Measurements from ENCODE around the gene COMMD3. TPM values are rescaled to one million over a fixed set of nuclear protein-coding genes. Genes with fewer than 3 reads are reported as not detected.
A peak's percentile ranks its signal among the peaks of the same experiment; 100 is the strongest.

The COMMD3 gene
- total RNA-seq, 1 experiment from 2014 or later = 2.4 TPM

- peaks cover 39 to 58% of the 10 kb centered on the region in 2 experiments for H3K4me1 Mint-ChIP-seq
- peak overlapping the region; percentile 74 to 86 for H3K4me3 Mint-ChIP-seq
- Histone ChIP-seq H2BK5ac (ENCODE audit: insufficient read length, low read length) (no peak overlapping the region), H3K4me1 (ENCODE audit: insufficient read depth, low read length) (peaks cover 5% of the 10 kb centered on the region; the same call in 1 of the 2 replicates), H2AK5ac (ENCODE audit: insufficient read length, low read length) (no peak overlapping the region), H3K4me2 (ENCODE audit: insufficient read depth, insufficient read length, low read length) (peak overlapping the region; percentile 81), H4K5ac (ENCODE audit: insufficient read length, low read depth, low read length) (no peak overlapping the region), H2AFZ (ENCODE audit: low read length) (no peak overlapping the region), H2BK20ac (ENCODE audit: low read depth, low read length, poor library complexity, severe bottlenecking) (no peak overlapping the region), H3K56ac (ENCODE audit: insufficient read length, low read depth, low read length) (no peak overlapping the region), H3K18ac (ENCODE audit: insufficient read length, low read depth, low read length) (peak overlapping the region; percentile 42), H3K9ac (ENCODE audit: extremely low read depth, insufficient read length, low read length) (peak overlapping the region; percentile 33), H3K79me2 (ENCODE audit: insufficient read depth, low read length) (no peaks in the 10 kb centered on the region), H3K23me2 (ENCODE audit: insufficient read length, low read depth, low read length, poor library complexity, severe bottlenecking) (peaks cover 5% of the 10 kb centered on the region), H2BK120ac (ENCODE audit: low read depth, low read length, poor library complexity, severe bottlenecking) (no peak overlapping the region), H3K27me3 (ENCODE audit: insufficient read depth, low read length) (peaks cover 59% of the 10 kb centered on the region), H3K79me1 (ENCODE audit: insufficient read depth, low read depth, low read length, poor library complexity, severe bottlenecking) (no peaks in the 10 kb centered on the region), H4K91ac (ENCODE audit: insufficient read length, low read depth, low read length) (no peak overlapping the region), H4K20me1 (ENCODE audit: control insufficient read depth, insufficient read depth, insufficient read length) (no peaks in the 10 kb centered on the region), H3T11ph (ENCODE audit: low read length) (no peak overlapping the region), H3K14ac (ENCODE audit: insufficient read depth, low read length) (no peak overlapping the region), H3K9me3 (ENCODE audit: control insufficient read depth, low read depth, low read length) (no peaks in the 10 kb centered on the region), H3K23ac (ENCODE audit: insufficient read length, low read depth, low read length) (no peak overlapping the region), H3K27ac (ENCODE audit: insufficient read length, low read depth, low read length) (no peak overlapping the region), H3K4ac (ENCODE audit: low read depth, low read length) (no peak overlapping the region), H2BK12ac (ENCODE audit: insufficient read length, low read depth, low read length) (no peak overlapping the region), H2BK15ac (ENCODE audit: low read depth, low read length) (no peak overlapping the region), H4K8ac (replicated peaks; ENCODE audit: insufficient read length, low read depth, low read length) (no peak overlapping the region)
- peaks cover 4 to 5% of the 10 kb centered on the region in 2 experiments; a peak in 2 of 5 replicates for H3K9me3 Mint-ChIP-seq
- H3K27me3 Mint-ChIP-seq (ENCODE audit: low read depth) = peaks cover 86% of the 10 kb centered on the region
- peaks cover 0 to 2% (median 1%) of the 10 kb centered on the region in 3 experiments; a peak in 3 of 7 replicates for H3K36me3 Mint-ChIP-seq (ENCODE audit: insufficient read depth in 1 of 3, low read depth in 3 of 3)
- TF ChIP-seq, protein P1, sequence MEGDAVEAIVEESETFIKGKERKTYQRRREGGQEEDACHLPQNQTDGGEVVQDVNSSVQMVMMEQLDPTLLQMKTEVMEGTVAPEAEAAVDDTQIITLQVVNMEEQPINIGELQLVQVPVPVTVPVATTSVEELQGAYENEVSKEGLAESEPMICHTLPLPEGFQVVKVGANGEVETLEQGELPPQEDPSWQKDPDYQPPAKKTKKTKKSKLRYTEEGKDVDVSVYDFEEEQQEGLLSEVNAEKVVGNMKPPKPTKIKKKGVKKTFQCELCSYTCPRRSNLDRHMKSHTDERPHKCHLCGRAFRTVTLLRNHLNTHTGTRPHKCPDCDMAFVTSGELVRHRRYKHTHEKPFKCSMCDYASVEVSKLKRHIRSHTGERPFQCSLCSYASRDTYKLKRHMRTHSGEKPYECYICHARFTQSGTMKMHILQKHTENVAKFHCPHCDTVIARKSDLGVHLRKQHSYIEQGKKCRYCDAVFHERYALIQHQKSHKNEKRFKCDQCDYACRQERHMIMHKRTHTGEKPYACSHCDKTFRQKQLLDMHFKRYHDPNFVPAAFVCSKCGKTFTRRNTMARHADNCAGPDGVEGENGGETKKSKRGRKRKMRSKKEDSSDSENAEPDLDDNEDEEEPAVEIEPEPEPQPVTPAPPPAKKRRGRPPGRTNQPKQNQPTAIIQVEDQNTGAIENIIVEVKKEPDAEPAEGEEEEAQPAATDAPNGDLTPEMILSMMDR (conservative IDR thresholded peaks at IDR 0.05) = no peak
- WGBS (ENCODE audit: extremely low coverage, insufficient read length, low lambda C conversion rate) = no CpG with 5 or more reads among the region's 57 CpGs
- H3K27ac Mint-ChIP-seq = no peak overlapping the region
- peak; percentile 46 for DNase-seq
Observed at GRCh38 chr10:22321924-22322640, 5.9 kb downstream of the COMMD3 start.

All from H9 (cell line).